Spleen (tissue), 13 donors: ENCODE measurements around the gene GALNT7. TPM values are rescaled to one million over a fixed set of nuclear protein-coding genes. Genes with fewer than 3 reads are reported as not detected.
"Not testable (repeated sequence)": the region's sequence is repeated elsewhere in the genome, so short reads cannot be mapped to it uniquely, and the experiment has no call there.

Source experiments
- DNase-seq: peaks from one replicate; pipeline ENCODE4 v3.0.0-alpha.2; 2020
- H3K27ac ChIP-seq, 8 donors: fragments of 200-600 bp; sonication (generic) in 7 of 8; 1 replicate in 4 of 8; 2 replicates in 4 of 8; pipeline versions ENCODE4 v1.5.0 to v1.8.0; 2016 to 2021; ENCODE audit warnings: inconsistent platforms in 4 of 8, mild to moderate bottlenecking in 4 of 8, moderate library complexity in 1 of 8
- H3K27me3 ChIP-seq, 7 donors: fragments of 200-600 bp; sonication (generic) in 6 of 7; replicated peaks in 1 of 7; 1 replicate in 4 of 7; 2 replicates in 3 of 7; pipeline versions ENCODE4 v1.5.0 to v1.8.0; 2016 to 2021; ENCODE audit warnings: inconsistent platforms in 3 of 7, mild to moderate bottlenecking in 1 of 7
- H3K36me3 ChIP-seq, 6 donors: fragments of 200-600 bp; sonication (generic) in 5 of 6; 1 replicate in 4 of 6; 2 replicates in 2 of 6; pipeline versions ENCODE4 v1.5.0 to v1.8.0; 2016 to 2021; ENCODE audit warnings: inconsistent platforms in 2 of 6
- H3K4me1 ChIP-seq, 6 donors: fragments of 200-600 bp; sonication (generic) in 5 of 6; 1 replicate in 3 of 6; 2 replicates in 3 of 6; pipeline versions ENCODE4 v1.5.0 to v1.8.0; 2016 to 2021; ENCODE audit warnings: inconsistent platforms in 3 of 6
- H3K4me3 ChIP-seq, 8 donors: fragments of 200-600 bp; sonication (generic) in 7 of 8; 1 replicate in 4 of 8; 2 replicates in 4 of 8; pipeline versions ENCODE4 v1.5.0 to v1.8.0; 2016 to 2021; ENCODE audit warnings: inconsistent platforms in 4 of 8, mild to moderate bottlenecking in 4 of 8, moderate library complexity in 2 of 8
- H3K9me3 ChIP-seq, 8 donors: fragments of 200-600 bp; sonication (generic) in 7 of 8; 1 replicate in 4 of 8; 2 replicates in 4 of 8; pipeline versions ENCODE4 v1.5.0 to v1.8.0; 2016 to 2021; ENCODE audit warnings: inconsistent platforms in 4 of 8
- POLR2A ChIP-seq, 3 donors: fragments of 450-650 bp; IDR thresholded peaks; one replicate each; pipeline ENCODE4 v1.5.1; 2017; ENCODE audit warnings: antibody characterized with exemption in 3 of 3, mild to moderate bottlenecking in 1 of 3
- POLR2AphosphoS5 ChIP-seq, 3 donors: sonication (generic); formaldehyde crosslinking; IDR thresholded peaks; one replicate each; pipeline ENCODE4 v1.5.1; 2017; ENCODE audit warnings: antibody characterized with exemption in 3 of 3
- WGBS, 5 donors: extraction: QIAGEN DNeasy Blood & Tissue Kit in 3 of 5; methylation state at CpG; one replicate each; pipeline versions ENCODE4 v1.1.5 to v1.1.7; 2013 to 2018; 5-methylcytosine and 5-hydroxymethylcytosine counted together
- intact Hi-C: fragments of 100-400 bp; cut with DNase I; formaldehyde crosslinking; loops from one replicate; pipeline ENCODE4 v1.15.0; 2023; ENCODE audit warnings: low total_unique reads
- long read RNA-seq, 2 donors: transcript quantifications; one replicate each; lab custom pipeline, GENCODE V29; 2026
- polyA plus RNA-seq, 3 donors: library from polyadenylated mRNA; stranded (reverse); fragments of 200-250 nt; gene quantifications; one replicate each; pipeline ENCODE4 v1.2.1, GENCODE V29; 2013
- total RNA-seq, 7 donors: library from RNA; depleted of rRNA in 3 of 7; stranded (reverse); fragments of >200 nt in 3 of 7; fragmentation: NEBNext Ultra II Directional in 4 of 7; extraction: Animal tissue kit (Norgen Biotek cat#: 25700) in 4 of 7; gene quantifications; one replicate each; pipeline versions ENCODE4 v1.1.0 to v1.2.1, GENCODE V29; 2016 to 2021
- TF ChIP-seq, protein P1 (sequence below), 11 experiments: fragments of 200-600 bp in 7 of 11; fragments of 450-650 bp in 4 of 11; sonication (generic) in 4 of 11; IDR thresholded peaks in 8 of 11; conservative IDR thresholded peaks in 3 of 11; 1 replicate in 7 of 11; 2 replicates in 4 of 11; pipeline versions ENCODE4 v1.4.0 to v1.8.0; 2016 to 2021; ENCODE audit warnings: antibody characterized with exemption in 11 of 11, inconsistent platforms in 4 of 11, mild to moderate bottlenecking in 1 of 11
- donor health status: healthy with polysubstance abuse.
- donor health status: DM: no; HTN: no; CAD: no; lungs with moderate emphysema.
- donor health status: DM: no; HTN: no; CAD: no.
- donor health status: Bipolar disorder and iron deficiency.
- donor health status: healthy.
- donor health status: DM: no; HTN: no; CAD: no.
- donor health status: DM: yes; HTN: yes; CAD: no.

Gene GALNT7
- total RNA-seq = 10 to 100 TPM; 20.3 to 28.5 (median 21.7) TPM
- polyA plus RNA-seq = 1 to 10 TPM; 7.6 to 8.7 (median 8.0) TPM
- long read RNA-seq, donor 1, full-length matches to known transcripts = 5 of 5 reads
- long read RNA-seq, donor 1, partial matches to known transcripts = 0 of 5 reads
- long read RNA-seq, donor 1, other reads (novel, unspliced or antisense) = 0 of 5 reads
- long read RNA-seq, donor 2, full-length matches to known transcripts = 8 of 8 reads
- long read RNA-seq, donor 2, partial matches to known transcripts = 0 of 8 reads
- long read RNA-seq, donor 2, other reads (novel, unspliced or antisense) = 0 of 8 reads

GRCh38 chr4:173168396-173169177 is at the start of gene GALNT7:
GALNT7 (plus strand) TSS chr4:173168811; CDS start chr4:173168836, 25 bp downstream.
- Histone ChIP-seq H3K4me3 (peak within 1 kb of the TSS; percentile 55 to 95 (median 87)), H3K27me3 (no peaks in the 10 kb centered on the region), H3K4me1 (peaks cover 13 to 55% (median 32%) of the 10 kb centered on the region in 6 donors), H3K27ac (peak within 1 kb of the TSS; percentile 91 to 98 (median 96)), H3K36me3 (peaks cover 0 to 10% (median 0%) of the 10 kb centered on the region in 6 donors), H3K9me3 (no peaks in the 10 kb centered on the region)
- DNase-seq = peak; percentile 94
- WGBS, 5 donors = 0 to 1% (median 1%) methylated on average over 30 to 64 of the region's 64 CpGs
- TF ChIP-seq POLR2AphosphoS5 (IDR thresholded peaks at IDR 0.05) (peak in 2 of 3 donors; percentile 44 to 57), POLR2A (IDR thresholded peaks at IDR 0.05) (no peak)
- TF ChIP-seq, protein P1, sequence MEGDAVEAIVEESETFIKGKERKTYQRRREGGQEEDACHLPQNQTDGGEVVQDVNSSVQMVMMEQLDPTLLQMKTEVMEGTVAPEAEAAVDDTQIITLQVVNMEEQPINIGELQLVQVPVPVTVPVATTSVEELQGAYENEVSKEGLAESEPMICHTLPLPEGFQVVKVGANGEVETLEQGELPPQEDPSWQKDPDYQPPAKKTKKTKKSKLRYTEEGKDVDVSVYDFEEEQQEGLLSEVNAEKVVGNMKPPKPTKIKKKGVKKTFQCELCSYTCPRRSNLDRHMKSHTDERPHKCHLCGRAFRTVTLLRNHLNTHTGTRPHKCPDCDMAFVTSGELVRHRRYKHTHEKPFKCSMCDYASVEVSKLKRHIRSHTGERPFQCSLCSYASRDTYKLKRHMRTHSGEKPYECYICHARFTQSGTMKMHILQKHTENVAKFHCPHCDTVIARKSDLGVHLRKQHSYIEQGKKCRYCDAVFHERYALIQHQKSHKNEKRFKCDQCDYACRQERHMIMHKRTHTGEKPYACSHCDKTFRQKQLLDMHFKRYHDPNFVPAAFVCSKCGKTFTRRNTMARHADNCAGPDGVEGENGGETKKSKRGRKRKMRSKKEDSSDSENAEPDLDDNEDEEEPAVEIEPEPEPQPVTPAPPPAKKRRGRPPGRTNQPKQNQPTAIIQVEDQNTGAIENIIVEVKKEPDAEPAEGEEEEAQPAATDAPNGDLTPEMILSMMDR (IDR thresholded peaks at IDR 0.05 in 8 of 11, conservative IDR thresholded peaks at IDR 0.05 in 3 of 11) = peak in 1 of 11 experiments; percentile 4
- intact Hi-C loops = no loop called here

GRCh38 chr4:173118819-173119218 is 49.8 kb upstream of the GALNT7 start:
- intact Hi-C loops, H3K9me3 ChIP-seq, DNase-seq: not testable (repeated sequence)

GRCh38 chr4:173119818-173120217 is 48.8 kb upstream of the GALNT7 start:
- Histone ChIP-seq H3K4me3 (no peak overlapping the region), H3K4me1 (peaks cover 0 to 15% (median 8%) of the 10 kb centered on the region in 6 donors)
- no peak for DNase-seq

More at GRCh38 chr4:173118819-173119218, 49.8 kb upstream of the GALNT7 start:
- H3K27ac ChIP-seq, H3K4me3 ChIP-seq, H3K27me3 ChIP-seq, H3K36me3 ChIP-seq: not testable (repeated sequence)
- WGBS, 5 donors = 87 to 93% (median 90%) methylated on average over 2 of the region's 2 CpGs
- H3K4me1 ChIP-seq = peaks cover 0 to 15% (median 8%) of the 10 kb centered on the region in 6 donors

DNA sequence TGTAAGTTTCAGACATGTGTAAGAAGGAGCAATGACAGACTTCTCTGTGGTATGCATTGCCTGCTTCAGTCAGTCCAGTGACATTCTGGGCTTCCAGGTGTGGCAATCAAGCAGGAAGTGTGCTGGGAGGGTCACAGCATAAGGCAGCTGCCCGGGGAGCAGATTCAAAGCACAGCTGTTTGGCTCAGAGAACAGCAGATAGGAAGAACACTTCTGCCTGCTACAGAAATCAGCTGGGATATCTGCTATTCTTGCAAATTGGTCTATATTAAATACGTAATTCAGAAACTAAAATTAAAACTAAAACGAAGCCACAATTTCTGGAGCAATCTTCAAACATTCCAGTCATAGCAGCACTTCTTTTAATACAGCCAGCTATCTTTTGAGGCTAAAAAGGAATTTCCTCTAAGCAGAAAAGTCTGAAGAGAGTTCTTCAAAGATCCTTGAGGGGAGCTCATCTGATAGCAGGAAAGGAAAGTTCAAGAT is 47.5 kb upstream of the GALNT7 start:
- Histone ChIP-seq H3K36me3 (no peaks in the 10 kb centered on the region), H3K4me3 (no peak overlapping the region), H3K4me1 (peaks cover 0 to 15% (median 8%) of the 10 kb centered on the region in 6 donors), H3K27ac (peak overlapping the region in 1 of 8 donors; percentile 15), H3K9me3 (peaks cover 0 to 4% (median 0%) of the 10 kb centered on the region in 8 donors), H3K27me3 (no peaks in the 10 kb centered on the region)
- WGBS, 5 donors = 3 to 10% (median 4%) methylated on average over 3 of the region's 3 CpGs
- intact Hi-C loops = no loop called here
- no peak for DNase-seq
- TF ChIP-seq, protein P1 (IDR thresholded peaks at IDR 0.05 in 8 of 11, conservative IDR thresholded peaks at IDR 0.05 in 3 of 11) = no peak
- TF ChIP-seq POLR2A (IDR thresholded peaks at IDR 0.05) = no peak
- TF ChIP-seq POLR2AphosphoS5 (IDR thresholded peaks at IDR 0.05) = no peak

More at GRCh38 chr4:173119818-173120217, 48.8 kb upstream of the GALNT7 start:
- 86 to 96% (median 88%) methylated on average over 3 of the region's 3 CpGs for WGBS, 5 donors
- peaks cover 0 to 4% (median 0%) of the 10 kb centered on the region in 8 donors for H3K9me3 ChIP-seq
- intact Hi-C loops = no loop called here
- no peaks in the 10 kb centered on the region for H3K36me3 ChIP-seq
- no peak overlapping the region for H3K27ac ChIP-seq
- no peaks in the 10 kb centered on the region for H3K27me3 ChIP-seq
- TF ChIP-seq POLR2A (IDR thresholded peaks at IDR 0.05) (no peak), POLR2AphosphoS5 (IDR thresholded peaks at IDR 0.05) (no peak)
- TF ChIP-seq, protein P1 (IDR thresholded peaks at IDR 0.05 in 8 of 11, conservative IDR thresholded peaks at IDR 0.05 in 3 of 11) = no peak
